PC-3 (cell line): ENCODE data around the gene PHLDA3. TPM values are rescaled to one million over a fixed set of nuclear protein-coding genes. Genes with fewer than 3 reads are reported as not detected.

ENCODE experiments used
- ATAC-seq: fragments of 200-7000 bp; cut with Tn5 transposase; 2 replicates; pipeline ENCODE4 v1.9.1; 2020; ENCODE audit warnings: mild to moderate bottlenecking, moderate library complexity
- BruUV-seq: library from RNA; stranded (reverse); fragments of 400-500 nt; replicated peaks from 2 replicates; lab custom pipeline; 2021; lab: Mats Ljungman, UMichigan
- CTCF ChIA-PET: fragments of 300-600 bp; sonication (Branson Sonifier 250); formaldehyde crosslinking; loops from one replicate; lab custom pipeline; 2022; ENCODE audit warnings: antibody characterized with exemption; lab: Charles Lee
- POLR2A ChIA-PET: fragments of 300-600 bp; sonication (Branson Sonifier 250); formaldehyde crosslinking; loops from one replicate; lab custom pipeline; 2022; ENCODE audit warnings: antibody characterized with exemption; ENCODE audit not compliant: unreplicated experiment; lab: Charles Lee
- DNase-seq: peaks from one replicate; pipeline ENCODE4 v3.0.0-alpha.2; 2015
- H2AFZ ChIP-seq: fragments of 300-600 bp; sonication (generic); 2 replicates; pipeline ENCODE4 v1.6.0; 2016; ENCODE audit warnings: antibody characterized with exemption, low read length
- H3F3A ChIP-seq: fragments of 300-600 bp; sonication (generic); one replicate; pipeline ENCODE4 v1.6.0; 2017; ENCODE audit warnings: antibody characterized with exemption, low read length, control low read depth, mild to moderate bottlenecking; ENCODE audit not compliant: unreplicated experiment
- H3K27ac ChIP-seq: fragments of 300-600 bp; sonication (generic); 2 replicates; pipeline ENCODE4 v1.5.1; 2016; ENCODE audit warnings: mild to moderate bottlenecking, low read length
- H3K27me3 ChIP-seq: fragments of 300-600 bp; sonication (generic); 2 replicates; pipeline ENCODE4 v1.6.1; 2016; ENCODE audit warnings: low read length, mixed read lengths
- H3K36me3 ChIP-seq: fragments of 300-600 bp; sonication (generic); 2 replicates; pipeline ENCODE4 v1.6.1; 2016; ENCODE audit warnings: low read depth, mixed run types, low read length, mixed read lengths
- H3K4me1 ChIP-seq: fragments of 300-600 bp; sonication (generic); 2 replicates; pipeline ENCODE4 v1.5.1; 2016; ENCODE audit warnings: low read length; ENCODE audit not compliant: insufficient read depth
- H3K4me2 ChIP-seq: fragments of 300-600 bp; sonication (generic); 2 replicates; pipeline ENCODE4 v1.6.0; 2016; ENCODE audit warnings: low read length
- H3K4me3 ChIP-seq: fragments of 300-600 bp; sonication (generic); 2 replicates; pipeline ENCODE4 v1.5.1; 2016; ENCODE audit warnings: mild to moderate bottlenecking, low read length, mixed read lengths
- H3K79me2 ChIP-seq: fragments of 300-600 bp; sonication (generic); 2 replicates; pipeline ENCODE4 v1.6.1; 2017; ENCODE audit warnings: low read length, mixed read lengths
- H3K9ac ChIP-seq: fragments of 300-600 bp; sonication (generic); 2 replicates; pipeline ENCODE4 v1.6.0; 2016; ENCODE audit warnings: mild to moderate bottlenecking, low read length
- H3K9me2 ChIP-seq: fragments of 300-600 bp; sonication (generic); replicated peaks from 2 replicates; pipeline ENCODE4 v1.6.1; 2016; ENCODE audit warnings: mixed run types, low read length, mixed read lengths
- H3K9me3 ChIP-seq: fragments of 300-600 bp; sonication (generic); 2 replicates; pipeline ENCODE4 v1.6.1; 2016; ENCODE audit warnings: low read length, mixed read lengths
- H4K20me1 ChIP-seq: fragments of 300-600 bp; sonication (generic); 2 replicates; pipeline ENCODE4 v1.6.1; 2016; ENCODE audit warnings: low read length, mixed read lengths
- CTCF ChIP-seq: fragments of 300-600 bp; sonication (generic); conservative IDR thresholded peaks from 2 replicates; pipeline ENCODE4 v1.5.1; 2017; ENCODE audit warnings: antibody characterized with exemption, low read depth, mild to moderate bottlenecking, low read length
- EZH2 ChIP-seq: fragments of 300-600 bp; sonication (generic); IDR thresholded peaks from one replicate; pipeline ENCODE4 v1.6.1; 2017; ENCODE audit warnings: antibody characterized with exemption, mild to moderate bottlenecking, low read length; ENCODE audit not compliant: unreplicated experiment
- EZH2phosphoT487 ChIP-seq: fragments of 300-600 bp; sonication (generic); IDR thresholded peaks from 2 replicates; pipeline ENCODE4 v1.6.1; 2018; ENCODE audit warnings: mild to moderate bottlenecking, antibody characterized with exemption, low read length, borderline replicate concordance
- intact Hi-C: fragments of 100-400 bp; cut with micrococcal nuclease; formaldehyde crosslinking; loops from 2 replicates; pipeline ENCODE4 v1.9.0; 2023
- total RNA-seq: library from RNA; depleted of rRNA; stranded (reverse); fragments of >200 nt; gene quantifications from 2 replicates; pipeline ENCODE4 v1.2.3, GENCODE V29; 2014

The PHLDA3 gene
- total RNA-seq, 1 experiment from 2014 or later: 216 TPM

GRCh38 chr1:201504799-201505502 is 36.0 kb upstream of the PHLDA3 start:
- peaks cover 9% of the 10 kb centered on the region; the same call in 1 of the 2 replicates for H4K20me1 ChIP-seq
- peak overlapping the region; percentile 89 for H3K27ac ChIP-seq
- H3K27me3 ChIP-seq: no peaks in the 10 kb centered on the region
- peak overlapping the region; percentile 83 for H3K9ac ChIP-seq
- CTCF ChIA-PET: interaction anchor here (1.4 to 1.7 kb wide), 2 partner anchors 8 to 23 kb away, joined by 5 to 8 read pairs; no protein-coding TSS in a partner anchor
- intact Hi-C loops: no loop called here
- ATAC-seq (peak; percentile 5; the same call in 1 of the 2 replicates), DNase-seq (peak; percentile 54)
- H3K4me2 ChIP-seq: peak overlapping the region; percentile 95
- peaks cover 72% of the 10 kb centered on the region for H3K79me2 ChIP-seq
- POLR2A ChIA-PET: interaction anchor here (0.6 to 1.2 kb wide), 2 partner anchors 9 to 25 kb away, joined by 3 to 11 read pairs; no protein-coding TSS in a partner anchor
- H3K9me3 ChIP-seq: no peaks in the 10 kb centered on the region
- H3K4me3 ChIP-seq: peak overlapping the region; percentile 76
- BruUV-seq: no TSS peak
- H2AFZ ChIP-seq: no peak overlapping the region
- no peaks in the 10 kb centered on the region for H3K9me2 ChIP-seq
- H3K4me1 ChIP-seq: peaks cover 67% of the 10 kb centered on the region
- H3K36me3 ChIP-seq: no peaks in the 10 kb centered on the region
- TF ChIP-seq CTCF: no peak
- TF ChIP-seq EZH2phosphoT487: no peak
- TF ChIP-seq EZH2: no peak
- no peaks in the 10 kb centered on the region for H3F3A ChIP-seq

GRCh38 chr1:201504179-201504631 is 35.2 kb upstream of the PHLDA3 start:
- ATAC-seq (no peak), DNase-seq (no peak)
- CTCF ChIA-PET: interaction anchor here (0.6 to 1.4 kb wide), 2 partner anchors 9 to 12 kb away, joined by 5 read pairs; no protein-coding TSS in a partner anchor
- Histone ChIP-seq H3K27ac (peak overlapping the region; percentile 89), H3K9ac (peak overlapping the region; percentile 83), H3K9me2 (no peaks in the 10 kb centered on the region), H3F3A (no peaks in the 10 kb centered on the region), H2AFZ (no peak overlapping the region), H3K79me2 (peaks cover 79% of the 10 kb centered on the region), H3K27me3 (no peaks in the 10 kb centered on the region), H3K36me3 (no peaks in the 10 kb centered on the region), H3K9me3 (no peaks in the 10 kb centered on the region), H3K4me1 (peaks cover 62% of the 10 kb centered on the region), H3K4me3 (peak overlapping the region; percentile 44), H4K20me1 (peaks cover 9% of the 10 kb centered on the region; the same call in 1 of the 2 replicates), H3K4me2 (peak overlapping the region; percentile 95)
- POLR2A ChIA-PET: no interaction called here
- TF ChIP-seq EZH2: no peak
- TF ChIP-seq CTCF: no peak
- no peak for TF ChIP-seq EZH2phosphoT487
- BruUV-seq: no TSS peak
- intact Hi-C loops: no loop called here
